Gastroesophageal sphincter (tissue), 4 donors: Measurements from ENCODE around the gene MPI. TPM values are rescaled to one million over a fixed set of nuclear protein-coding genes. Genes with fewer than 3 reads are reported as not detected.
"Not testable (repeated sequence)": the region's sequence is repeated elsewhere in the genome, so short reads cannot be mapped to it uniquely, and the experiment has no call there.

Experiments used
- ATAC-seq: fragments of 150-250 bp; one replicate; pipeline ENCODE4 v1.9.1; 2016; ENCODE audit warnings: mild to moderate bottlenecking, moderate library complexity
- H3K27ac ChIP-seq, 4 donors: fragments of 200-600 bp; sonication (generic) in 3 of 4; 1 replicate in 3 of 4; 2 replicates in 1 of 4; pipeline ENCODE4 v1.5.1; 2016 to 2019
- H3K27me3 ChIP-seq: fragments of 200-600 bp; sonication (generic); one replicate; pipeline ENCODE4 v1.5.1; 2019
- H3K36me3 ChIP-seq, 2 donors: fragments of 200-600 bp; sonication (generic); one replicate each; pipeline ENCODE4 v1.5.1; 2019; ENCODE audit warnings: control low read depth in 1 of 2
- H3K4me1 ChIP-seq, 3 donors: fragments of 200-600 bp; sonication (generic); 1 replicate in 2 of 3; 2 replicates in 1 of 3; pipeline ENCODE4 v1.5.1; 2016 to 2019; ENCODE audit warnings: control low read depth in 2 of 3
- H3K4me3 ChIP-seq, 2 donors: fragments of 200-600 bp; sonication (generic); one replicate each; pipeline ENCODE4 v1.5.1; 2019; ENCODE audit warnings: mild to moderate bottlenecking in 1 of 2, moderate library complexity in 1 of 2
- H3K9me3 ChIP-seq, 3 donors: fragments of 200-600 bp; sonication (generic); one replicate each; pipeline ENCODE4 v1.5.1; 2017 to 2019; ENCODE audit warnings: control low read depth in 2 of 3
- CTCF ChIP-seq, 4 experiments: fragments of 200-600 bp in 2 of 4; fragments of 450-650 bp in 2 of 4; sonication (generic) in 1 of 4; IDR thresholded peaks; one replicate each; pipeline ENCODE4 v1.5.1; 2017 to 2019; ENCODE audit warnings: antibody characterized with exemption in 4 of 4, mild to moderate bottlenecking in 2 of 4, moderate library complexity in 2 of 4
- EP300 ChIP-seq: sonication (generic); formaldehyde crosslinking; IDR thresholded peaks from one replicate; pipeline ENCODE4 v1.6.1; 2017; ENCODE audit warnings: antibody characterized with exemption, mild to moderate bottlenecking
- POLR2A ChIP-seq, 2 donors: fragments of 450-650 bp; IDR thresholded peaks; one replicate each; pipeline ENCODE4 v1.6.1; 2017; ENCODE audit warnings: antibody characterized with exemption in 2 of 2, mild to moderate bottlenecking in 2 of 2, moderate library complexity in 1 of 2
- POLR2AphosphoS5 ChIP-seq: sonication (generic); formaldehyde crosslinking; IDR thresholded peaks from one replicate; pipeline ENCODE4 v1.6.1; 2017; ENCODE audit warnings: antibody characterized with exemption
- WGBS, 2 donors: methylation state at CpG; one replicate each; pipeline ENCODE4 v1.1.5; 2018; ENCODE audit warnings: low coverage in 1 of 2; 5-methylcytosine and 5-hydroxymethylcytosine counted together
- total RNA-seq, 4 donors: library from RNA; depleted of rRNA; stranded (reverse); fragments of >200 nt; gene quantifications; one replicate each; pipeline ENCODE4 v1.1.0, GENCODE V29; 2016

Gene MPI
- total RNA-seq, 4 donors from 2014 or later: 36.5 to 58.8 (median 42.5) TPM

- peaks cover 0 to 42% of the 10 kb centered on the region in 2 donors for H3K36me3 ChIP-seq
- no peak for TF ChIP-seq POLR2A (IDR thresholded peaks at IDR 0.05)
- no peak for TF ChIP-seq POLR2AphosphoS5
- TF ChIP-seq CTCF (IDR thresholded peaks at IDR 0.05): no peak
- TF ChIP-seq EP300: no peak
- H3K27me3 ChIP-seq: no peaks in the 10 kb centered on the region
- peaks cover 0 to 41% (median 13%) of the 10 kb centered on the region in 3 donors for H3K4me1 ChIP-seq
- WGBS, 2 donors: 30 to 65% methylated on average over 3 to 4 of the region's 8 CpGs
- H3K27ac ChIP-seq: peak overlapping the region; percentile 85 to 99 (median 96)
- no peaks in the 10 kb centered on the region for H3K9me3 ChIP-seq
- peak overlapping the region; percentile 83 to 84 for H3K4me3 ChIP-seq
- ATAC-seq: peak; percentile 33
Observed at GRCh38 chr15:74907163-74907870, 17.5 kb downstream of the MPI start.

GRCh38 chr15:74908635-74909034 is 18.8 kb downstream of the MPI start:
- Histone ChIP-seq H3K36me3 (peaks cover 0 to 43% of the 10 kb centered on the region in 2 donors), H3K9me3 (no peaks in the 10 kb centered on the region), H3K27me3 (no peaks in the 10 kb centered on the region), H3K4me3 (no peak overlapping the region), H3K27ac (no peak overlapping the region), H3K4me1 (peaks cover 0 to 32% (median 13%) of the 10 kb centered on the region in 3 donors)
- WGBS, 2 donors: 93 to 94% methylated on average over 3 of the region's 4 CpGs
- no peak for TF ChIP-seq POLR2AphosphoS5
- TF ChIP-seq POLR2A (IDR thresholded peaks at IDR 0.05): no peak
- TF ChIP-seq CTCF (IDR thresholded peaks at IDR 0.05): no peak
- no peak for TF ChIP-seq EP300
- ATAC-seq: no peak

GRCh38 chr15:74913041-74913440 is 23.2 kb downstream of the MPI start:
- Histone ChIP-seq H3K36me3 (peaks cover 0 to 74% of the 10 kb centered on the region in 2 donors), H3K4me3 (no peak overlapping the region), H3K9me3 (no peaks in the 10 kb centered on the region), H3K27ac (no peak overlapping the region), H3K27me3 (no peaks in the 10 kb centered on the region), H3K4me1 (no peaks in the 10 kb centered on the region)
- no peak for ATAC-seq
- WGBS, 2 donors: 50 to 55% methylated on average over 1 to 3 of the region's 9 CpGs
- TF ChIP-seq POLR2A (IDR thresholded peaks at IDR 0.05): no peak
- TF ChIP-seq EP300: no peak
- no peak for TF ChIP-seq CTCF (IDR thresholded peaks at IDR 0.05)
- no peak for TF ChIP-seq POLR2AphosphoS5

GRCh38 chr15:74913799-74914198 is 24.0 kb downstream of the MPI start:
- ATAC-seq: not testable (repeated sequence)
- 87 to 89% methylated on average over 3 to 6 of the region's 8 CpGs for WGBS, 2 donors

GRCh38 chr15:74917676-74918075 is 27.8 kb downstream of the MPI start:
- no peaks in the 10 kb centered on the region for H3K4me1 ChIP-seq
- TF ChIP-seq POLR2A (IDR thresholded peaks at IDR 0.05) (no peak), POLR2AphosphoS5 (no peak), EP300 (no peak), CTCF (IDR thresholded peaks at IDR 0.05) (no peak)
- no peak overlapping the region for H3K4me3 ChIP-seq
- ATAC-seq: no peak
- H3K9me3 ChIP-seq: no peaks in the 10 kb centered on the region
- H3K27ac ChIP-seq: no peak overlapping the region
- peaks cover 0 to 99% of the 10 kb centered on the region in 2 donors for H3K36me3 ChIP-seq
- whole genome bisulfite sequencing, 2 donors: 79 to 84% methylated on average over 2 to 6 of the region's 6 CpGs
- H3K27me3 ChIP-seq: no peaks in the 10 kb centered on the region

More at GRCh38 chr15:74913799-74914198, 24.0 kb downstream of the MPI start:
- H3K9me3 ChIP-seq, H3K27me3 ChIP-seq, H3K4me1 ChIP-seq, H3K4me3 ChIP-seq, H3K27ac ChIP-seq: not testable (repeated sequence)
- H3K36me3 ChIP-seq: peaks cover 0 to 82% of the 10 kb centered on the region in 2 donors
